NCI-H1105 treated with DMSO at 0.1 percent for 48 hours (cell line): ENCODE results near the gene CTSK.

ENCODE experiments used
- DNase-seq: peaks from one replicate; lab custom pipeline; 2025; lab: John Stamatoyannopoulos, UW

CTSK gene

DNA sequence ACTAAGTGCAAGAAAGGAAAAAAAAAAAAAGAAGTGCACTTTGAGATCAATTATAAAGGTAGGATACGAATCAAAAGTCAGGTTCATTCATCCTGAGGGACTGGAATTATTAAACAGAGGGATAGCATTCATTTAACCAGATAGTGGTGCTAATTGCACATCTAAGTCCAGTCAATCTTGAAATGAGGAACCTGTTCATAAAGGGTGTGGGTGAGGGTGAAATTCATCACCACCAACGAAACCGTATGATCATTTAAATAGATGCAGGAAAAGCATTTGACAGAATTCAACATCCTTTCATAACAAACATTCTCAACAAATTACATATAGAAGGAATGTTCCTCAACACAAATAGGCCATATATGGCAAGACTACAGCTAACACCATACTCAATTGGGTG is 48.0 kb downstream of the CTSK start:
- DNase-seq, result no peak

DNA sequence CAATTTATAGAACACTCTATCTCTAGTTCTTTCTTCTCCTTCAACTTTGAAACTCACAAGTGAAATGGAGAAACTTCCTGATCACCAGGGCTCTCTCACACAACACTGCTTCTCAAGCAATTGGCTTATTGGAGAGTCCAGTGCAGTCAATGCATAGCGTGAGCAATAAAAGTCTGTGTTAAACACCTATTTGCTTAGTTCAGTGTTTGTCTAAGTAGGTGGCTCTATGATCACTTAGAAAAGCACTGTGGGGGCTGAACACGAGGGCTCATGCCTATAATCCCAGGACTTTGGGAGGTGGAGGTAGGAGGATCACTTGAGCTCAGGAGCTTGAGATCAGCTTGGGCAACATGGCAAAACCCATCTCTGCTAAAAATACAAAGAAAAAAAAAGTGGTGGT is 54.6 kb downstream of the CTSK start:
- DNase-seq, result no peak

DNA sequence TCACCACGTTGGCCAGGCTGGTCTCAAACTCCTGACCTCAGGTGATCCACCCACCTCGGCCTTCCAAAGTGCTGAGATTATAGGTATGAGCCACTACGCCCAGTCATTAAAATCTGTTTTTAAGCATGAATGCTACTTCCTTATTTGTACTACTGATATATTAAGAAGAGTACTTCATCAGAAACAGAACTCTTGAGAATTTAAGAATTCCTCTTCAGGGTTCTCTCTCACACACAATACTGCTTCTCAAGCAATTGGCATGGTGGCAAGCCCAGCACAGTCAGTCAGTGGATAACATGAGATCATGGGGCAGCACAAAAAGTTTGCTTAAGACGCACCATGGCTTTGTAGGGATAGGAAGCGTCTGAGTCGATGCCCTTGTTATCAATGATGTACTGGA is 56.6 kb downstream of the CTSK start:
- DNase-seq, result no peak

- no peak for DNase-seq
These were observed 58.2 kb downstream of the CTSK start for GRCh38 chr1:150749720-150750311.

GRCh38 chr1:150748878-150749719 is 59.0 kb downstream of the CTSK start:
- no peak for DNase-seq
